HepG2 (cell line): ENCODE results near the gene MAML1. TPM values are rescaled to one million over a fixed set of nuclear protein-coding genes. Genes with fewer than 3 reads are reported as not detected.

Source experiments
- ARNT2 ChIP-seq: sonication (generic); formaldehyde crosslinking; IDR thresholded peaks from 2 replicates; pipeline ENCODE4 v1.8.0; 2022; ENCODE audit warnings: mild to moderate bottlenecking, low read depth, missing genetic modification reagents, moderate library complexity
- ATF7 ChIP-seq, 2 experiments: fragments of 450-650 bp in 1 of 2; sonication (generic) in 1 of 2; formaldehyde crosslinking in 1 of 2; IDR thresholded peaks; 2 replicates each; pipeline versions ENCODE4 v1.4.0 to v1.6.1; 2016 to 2020; ENCODE audit warnings: antibody characterized with exemption in 1 of 2, mild to moderate bottlenecking in 1 of 2, missing genetic modification reagents in 1 of 2
- CENPX ChIP-seq: sonication (generic); formaldehyde crosslinking; IDR thresholded peaks from 2 replicates; pipeline ENCODE4 v1.9.0; 2021; ENCODE audit warnings: mild to moderate bottlenecking, missing genetic modification reagents, moderate library complexity
- EED ChIP-seq: sonication (generic); formaldehyde crosslinking; IDR thresholded peaks from 2 replicates; pipeline ENCODE4 v1.5.0; 2020; ENCODE audit warnings: mild to moderate bottlenecking, missing genetic modification reagents
- KDM3A ChIP-seq: IDR thresholded peaks from 2 replicates; pipeline ENCODE4 v1.6.1; 2018; ENCODE audit warnings: low read depth, missing compliant biosample characterization
- RFX3 ChIP-seq: IDR thresholded peaks from 2 replicates; pipeline ENCODE4 v1.6.1; 2016; ENCODE audit warnings: missing biosample characterization, missing genetic modification reagents
- SPEN ChIP-seq: sonication (generic); formaldehyde crosslinking; IDR thresholded peaks from 2 replicates; pipeline ENCODE4 v1.5.1; 2020; ENCODE audit warnings: low read depth, mild to moderate bottlenecking, missing genetic modification reagents
- TOE1 ChIP-seq: sonication (generic); formaldehyde crosslinking; IDR thresholded peaks from 2 replicates; pipeline ENCODE4 v1.4.0; 2020; ENCODE audit warnings: mild to moderate bottlenecking, missing genetic modification reagents
- ZNF256 ChIP-seq: sonication (generic); formaldehyde crosslinking; conservative IDR thresholded peaks from 2 replicates; pipeline ENCODE4 v1.4.0; 2020; ENCODE audit warnings: missing genetic modification reagents
- ZNF263 ChIP-seq: sonication (generic); formaldehyde crosslinking; IDR thresholded peaks from 2 replicates; pipeline ENCODE4 v1.4.0; 2020; ENCODE audit warnings: missing genetic modification reagents
- ZNF614 ChIP-seq: IDR thresholded peaks from 2 replicates; pipeline ENCODE4 v1.6.1; 2018; ENCODE audit warnings: missing biosample characterization, missing genetic modification reagents, inconsistent platforms, borderline replicate concordance
- ZNF746 ChIP-seq: sonication (generic); formaldehyde crosslinking; IDR thresholded peaks from 2 replicates; pipeline ENCODE4 v1.8.0; 2022; ENCODE audit warnings: mild to moderate bottlenecking, missing genetic modification reagents
- ZSCAN29 ChIP-seq: sonication (generic); formaldehyde crosslinking; conservative IDR thresholded peaks from 2 replicates; pipeline ENCODE4 v1.4.0; 2020; ENCODE audit warnings: mild to moderate bottlenecking, missing genetic modification reagents
- polyA plus RNA-seq, 8 experiments: library from polyadenylated mRNA; depleted of rRNA in 3 of 8; stranded (reverse) in 7 of 8; unstranded in 1 of 8; fragments of >200 nt; fragmentation: Illumina TruSeq in 4 of 8; extraction: Trizol in 4 of 8; gene quantifications; 2 replicates each; pipeline versions ENCODE4 v1.2.1 to v1.2.3, GENCODE V29; 2011 to 2016; ENCODE audit warnings: low read depth in 4 of 8, missing spikeins in 1 of 8, mixed read lengths in 1 of 8; ENCODE audit not compliant: insufficient read depth in 1 of 8
- total RNA-seq, 5 experiments: library from RNA; depleted of rRNA; stranded (reverse); fragments of >200 nt; fragmentation: Illumina TruSeq; extraction: Trizol; gene quantifications; 2 replicates each; pipeline ENCODE4 v1.2.3, GENCODE V29; 2016; ENCODE audit warnings: low read depth in 1 of 5
- TF ChIP-seq, protein P1 (sequence below): sonication (generic); formaldehyde crosslinking; IDR thresholded peaks from 2 replicates; pipeline ENCODE4 v1.5.1; 2020; ENCODE audit warnings: mild to moderate bottlenecking, missing genetic modification reagents
- TF ChIP-seq, protein P2 (sequence below): sonication (generic); formaldehyde crosslinking; IDR thresholded peaks from 2 replicates; pipeline ENCODE4 v1.8.1; 2023; ENCODE audit warnings: missing genetic modification reagents, inconsistent platforms, borderline replicate concordance

The MAML1 gene
- total and polyA plus RNA-seq, 2 of the 13 experiments (the other 11 are each of a cell fraction or from before 2014, with no cell fraction given), result 10.0 to 10.8 TPM

DNA sequence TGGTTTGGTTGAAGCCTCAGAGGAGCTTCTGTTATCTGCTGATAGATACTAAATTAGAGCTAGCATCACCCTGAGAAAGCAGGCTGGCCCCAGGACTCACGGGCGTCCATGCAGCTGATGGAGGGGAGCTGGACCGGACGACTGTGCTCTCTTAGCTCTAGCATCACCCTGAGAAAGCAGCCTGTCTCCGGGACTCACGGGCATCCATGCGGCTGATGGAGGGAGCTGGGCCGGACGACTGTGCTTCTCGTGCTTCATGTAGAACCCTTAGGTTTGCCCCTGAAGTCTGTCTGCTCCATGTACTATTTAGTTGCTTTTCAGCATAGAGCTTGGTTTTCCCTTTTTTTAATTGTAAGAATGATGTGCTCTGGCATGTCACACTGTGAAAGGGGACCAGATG lies 44.8 kb downstream of the MAML1 start (continued):
- TF ChIP-seq, protein P1, sequence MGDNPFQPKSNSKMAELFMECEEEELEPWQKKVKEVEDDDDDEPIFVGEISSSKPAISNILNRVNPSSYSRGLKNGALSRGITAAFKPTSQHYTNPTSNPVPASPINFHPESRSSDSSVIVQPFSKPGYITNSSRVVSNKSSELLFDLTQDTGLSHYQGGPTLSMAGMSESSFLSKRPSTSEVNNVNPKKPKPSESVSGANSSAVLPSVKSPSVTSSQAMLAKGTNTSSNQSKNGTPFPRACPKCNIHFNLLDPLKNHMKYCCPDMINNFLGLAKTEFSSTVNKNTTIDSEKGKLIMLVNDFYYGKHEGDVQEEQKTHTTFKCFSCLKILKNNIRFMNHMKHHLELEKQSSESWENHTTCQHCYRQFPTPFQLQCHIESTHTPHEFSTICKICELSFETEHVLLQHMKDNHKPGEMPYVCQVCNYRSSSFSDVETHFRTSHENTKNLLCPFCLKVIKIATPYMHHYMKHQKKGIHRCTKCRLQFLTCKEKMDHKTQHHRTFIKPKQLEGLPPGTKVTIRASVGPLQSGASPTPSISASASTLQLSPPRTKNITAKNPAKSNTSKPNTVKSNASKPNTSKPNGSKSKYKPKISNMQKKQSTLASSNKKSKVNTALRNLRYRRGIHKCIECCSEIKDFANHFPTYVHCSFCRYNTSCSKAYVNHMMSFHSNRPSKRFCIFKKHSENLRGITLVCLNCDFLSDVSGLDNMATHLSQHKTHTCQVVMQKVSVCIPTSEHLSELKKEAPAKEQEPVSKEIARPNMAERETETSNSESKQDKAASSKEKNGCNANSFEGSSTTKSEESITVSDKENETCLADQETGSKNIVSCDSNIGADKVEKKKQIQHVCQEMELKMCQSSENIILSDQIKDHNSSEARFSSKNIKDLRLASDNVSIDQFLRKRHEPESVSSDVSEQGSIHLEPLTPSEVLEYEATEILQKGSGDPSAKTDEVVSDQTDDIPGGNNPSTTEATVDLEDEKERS (CRISPR knock-in tag), result no peak
- TF ChIP-seq, protein P2, sequence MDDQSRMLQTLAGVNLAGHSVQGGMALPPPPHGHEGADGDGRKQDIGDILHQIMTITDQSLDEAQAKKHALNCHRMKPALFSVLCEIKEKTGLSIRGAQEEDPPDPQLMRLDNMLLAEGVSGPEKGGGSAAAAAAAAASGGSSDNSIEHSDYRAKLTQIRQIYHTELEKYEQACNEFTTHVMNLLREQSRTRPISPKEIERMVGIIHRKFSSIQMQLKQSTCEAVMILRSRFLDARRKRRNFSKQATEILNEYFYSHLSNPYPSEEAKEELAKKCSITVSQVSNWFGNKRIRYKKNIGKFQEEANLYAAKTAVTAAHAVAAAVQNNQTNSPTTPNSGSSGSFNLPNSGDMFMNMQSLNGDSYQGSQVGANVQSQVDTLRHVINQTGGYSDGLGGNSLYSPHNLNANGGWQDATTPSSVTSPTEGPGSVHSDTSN (CRISPR knock-in tag), result no peak
- TF ChIP-seq SPEN, result no peak
- no peak for TF ChIP-seq ZNF746 (CRISPR knock-in tag)
- no peak for TF ChIP-seq ARNT2 (CRISPR knock-in tag)
- no peak for TF ChIP-seq EED
- TF ChIP-seq ATF7 (IDR thresholded peaks at IDR 0.05), result no peak
- TF ChIP-seq ATF7 (CRISPR knock-in tag; IDR thresholded peaks at IDR 0.05), result no peak
- TF ChIP-seq ZNF614 (CRISPR knock-in tag), result no peak
- TF ChIP-seq RFX3 (CRISPR knock-in tag), result no peak
- no peak for TF ChIP-seq ZNF256 (CRISPR knock-in tag)
- no peak for TF ChIP-seq KDM3A (CRISPR knock-in tag)
- no peak for TF ChIP-seq CENPX
- no peak for TF ChIP-seq ZNF263 (CRISPR knock-in tag)
- TF ChIP-seq TOE1 (CRISPR knock-in tag), result no peak
- TF ChIP-seq ZSCAN29 (CRISPR knock-in tag), result no peak
